ENCODE results near the gene MAD1L1.

DNA sequence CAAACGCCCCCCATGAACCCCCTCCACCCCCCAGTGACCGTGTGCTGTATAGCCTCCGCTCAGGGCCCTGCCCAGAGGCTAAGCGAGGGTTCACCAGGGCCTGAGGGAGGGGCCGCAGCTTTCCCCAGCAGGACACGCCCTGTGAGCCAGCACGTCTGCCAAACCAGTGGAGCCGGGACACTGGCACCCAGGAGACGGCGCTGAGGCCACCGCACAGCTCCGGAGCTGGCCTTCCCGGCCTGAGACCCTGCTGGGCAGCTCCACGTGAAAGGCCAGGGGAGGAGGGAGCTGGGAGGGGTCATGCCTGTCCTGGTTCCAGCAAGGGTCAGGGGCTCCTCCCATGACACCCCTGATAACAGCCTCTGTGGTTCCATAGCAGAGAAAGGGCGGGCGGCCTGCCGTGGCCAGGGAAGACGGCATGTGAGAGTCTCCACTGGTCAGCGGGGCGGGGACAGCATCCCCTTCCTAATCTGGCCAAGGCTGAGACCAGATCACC is 284.4 kb downstream of the MAD1L1 start:
- no peak for TF ChIP-seq RAD21 (IDR thresholded peaks at IDR 0.05 in 1 of 2, conservative IDR thresholded peaks at IDR 0.05 in 1 of 2; ENCODE audit: low read depth in 2 of 2, low read length in 2 of 2)
- no peak for TF ChIP-seq MAX (IDR thresholded peaks at IDR 0.05)
